AG10803 (cell line): Measurements from ENCODE around the gene URM1.
"Not testable (repeated sequence)": the region's sequence is repeated elsewhere in the genome, so short reads cannot be mapped to it uniquely, and the experiment has no call there.

Source experiments
- DNase-seq: peaks from one replicate; pipeline ENCODE4 v3.0.0; 2010; ENCODE audit warnings: low read depth
- H3K4me3 ChIP-seq: 2 replicates; pipeline ENCODE4 v1.5.1; 2011; ENCODE audit warnings: mild to moderate bottlenecking, low read length, control low read depth
- CTCF ChIP-seq: conservative IDR thresholded peaks from 2 replicates; pipeline ENCODE4 v1.5.1; 2011; ENCODE audit warnings: mild to moderate bottlenecking, low read length, control low read depth, inconsistent platforms

URM1 gene

DNA sequence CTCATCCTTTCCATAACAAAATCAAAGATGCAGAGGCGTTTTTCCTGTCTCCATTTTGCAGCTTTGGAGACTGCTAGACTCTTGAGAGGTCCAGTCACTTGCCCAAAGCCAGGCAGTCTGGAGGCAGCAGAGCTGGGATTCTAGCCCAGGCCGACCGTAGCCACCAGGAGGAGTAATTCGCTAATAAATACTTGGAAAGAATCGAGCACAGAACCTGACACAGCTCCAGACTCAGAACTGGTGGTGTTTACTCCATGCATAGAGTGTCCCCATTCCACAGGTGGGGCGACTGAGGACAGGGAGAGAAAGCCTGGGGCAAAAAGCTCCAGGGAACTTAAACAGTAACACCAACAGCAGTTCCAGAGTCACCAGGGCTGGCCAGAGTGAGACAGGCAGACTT lies 38.8 kb downstream of the URM1 start:
- H3K4me3 ChIP-seq = no peak overlapping the region
- DNase-seq = peak; percentile 35
- TF ChIP-seq CTCF = peak; percentile 45

GRCh38 chr9:128411364-128412119 lies 40.4 kb downstream of the URM1 start:
- no peak for TF ChIP-seq CTCF
- H3K4me3 ChIP-seq = no peak overlapping the region
- DNase-seq = no peak

DNA sequence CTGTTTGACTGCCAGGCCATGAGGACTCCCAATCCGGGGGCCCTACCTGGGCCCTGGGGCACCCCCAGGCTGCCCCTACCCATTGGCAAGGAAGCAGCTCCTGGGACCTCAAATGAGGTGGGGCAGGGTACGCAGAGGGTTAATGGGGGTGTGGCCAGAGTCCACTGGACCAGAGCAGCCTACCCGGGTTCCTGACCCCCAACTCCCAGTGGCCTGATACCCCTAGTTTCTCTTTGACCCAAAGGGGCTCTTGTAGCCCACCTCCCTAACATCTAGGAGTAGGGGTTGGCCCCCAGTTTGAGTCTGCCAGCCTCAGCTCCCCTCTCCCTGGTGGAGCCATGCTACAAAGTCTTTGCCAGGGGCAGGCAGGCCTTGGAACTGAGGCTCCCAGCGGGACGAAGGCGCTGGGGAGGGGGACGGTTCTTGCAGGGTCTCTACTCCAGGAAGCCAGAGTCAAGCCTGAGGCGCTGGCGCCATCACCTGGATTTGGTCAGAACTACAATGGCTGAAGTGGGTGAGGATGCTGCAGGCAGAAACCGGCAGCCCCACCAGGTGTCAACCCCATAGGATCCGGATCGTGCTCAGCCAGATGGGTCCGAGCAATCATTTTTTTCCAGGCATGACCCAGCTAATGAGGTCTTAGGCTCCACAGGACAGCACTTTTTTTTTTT lies 41.1 kb downstream of the URM1 start:
- DNase-seq = no peak
- H3K4me3 ChIP-seq = no peak overlapping the region
- peak; percentile 53 for TF ChIP-seq CTCF

DNA sequence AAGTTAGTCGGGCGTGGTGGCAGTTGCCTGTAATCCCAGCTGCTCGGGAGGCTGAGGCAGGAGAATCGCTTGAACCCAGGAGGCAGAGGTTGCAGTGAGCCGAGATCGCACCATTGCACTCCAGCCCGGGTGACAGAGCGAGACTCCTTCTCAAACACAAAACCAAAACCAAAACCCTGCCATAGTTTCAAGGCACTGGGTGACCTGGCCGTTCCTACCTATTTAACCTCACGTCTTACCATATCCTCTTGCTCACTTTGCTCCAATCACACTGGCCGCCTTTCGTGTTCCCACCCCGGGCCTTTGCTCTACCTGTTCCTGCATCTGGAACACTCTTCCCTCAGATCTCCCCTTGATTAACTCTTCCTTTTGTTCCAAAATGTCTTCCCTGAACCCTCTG lies 42.6 kb downstream of the URM1 start:
- not testable (repeated sequence) for DNase-seq, H3K4me3 ChIP-seq

GRCh38 chr9:128414461-128414860 lies 43.3 kb downstream of the URM1 start:
- H3K4me3 ChIP-seq = no peak overlapping the region
- TF ChIP-seq CTCF = no peak
- DNase-seq = no peak

DNA sequence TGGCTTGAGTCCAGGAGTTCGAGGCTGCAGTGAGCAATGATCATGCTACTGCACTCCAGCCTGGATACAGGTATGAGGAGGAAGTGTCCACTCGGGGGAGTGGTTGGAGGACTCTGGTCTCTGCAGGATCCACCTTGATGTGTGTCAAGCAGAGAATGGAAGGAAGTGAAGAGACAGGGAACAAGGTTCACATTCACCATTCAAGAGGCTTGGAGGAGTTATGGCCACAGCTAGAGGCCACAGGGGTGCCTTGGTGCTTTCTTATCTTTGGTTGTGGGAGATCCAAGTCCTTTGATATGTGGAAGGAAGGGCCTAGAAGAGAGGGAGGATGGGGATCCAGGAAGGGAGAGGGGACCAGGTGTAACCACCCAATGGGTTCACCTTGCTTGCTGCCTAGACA lies 44.1 kb downstream of the URM1 start:
- no peak for TF ChIP-seq CTCF
- no peak for DNase-seq
- no peak overlapping the region for H3K4me3 ChIP-seq

- no peak for DNase-seq
- TF ChIP-seq CTCF = no peak
- H3K4me3 ChIP-seq = no peak overlapping the region
Measured at GRCh38 chr9:128416014-128416413, 44.8 kb downstream of the URM1 start.
